ENCODE results near the gene ABCD1.

GRCh38 chrX:153791104-153791852 lies 66.6 kb downstream of the ABCD1 start:
- no peak for TF ChIP-seq CTCF (IDR thresholded peaks at IDR 0.05; ENCODE audit: low read length)
- TF ChIP-seq EZH2 (IDR thresholded peaks at IDR 0.05; ENCODE audit: borderline replicate concordance, low read length), result no peak

All from OCI-LY1 (cell line).